K562 (cell line): ENCODE data around the gene EIF4E1B. TPM values are rescaled to one million over a fixed set of nuclear protein-coding genes. Genes with fewer than 3 reads are reported as not detected.
A peak's percentile ranks its signal among the peaks of the same experiment; 100 is the strongest.

Experiments used
- ATF4 ChIP-seq: fragments of 450-650 bp; formaldehyde crosslinking; IDR thresholded peaks from 2 replicates; pipeline ENCODE4 v1.4.0; 2022; ENCODE audit warnings: mild to moderate bottlenecking, moderate library complexity
- BRD4 ChIP-seq: fragments of 200-600 bp; sonication (generic); IDR thresholded peaks from 2 replicates; pipeline ENCODE4 v1.6.1; 2017; ENCODE audit warnings: inconsistent platforms
- CTBP1 ChIP-seq: fragments of 450-650 bp; IDR thresholded peaks from 2 replicates; pipeline ENCODE4 v1.6.1; 2016; ENCODE audit warnings: borderline replicate concordance
- CXXC5 ChIP-seq: fragments of 250-450 bp; sonication (Bioruptor Pico); IDR thresholded peaks from 2 replicates; pipeline ENCODE4 v1.8.0; 2022; ENCODE audit warnings: inconsistent platforms, mild to moderate bottlenecking, moderate library complexity
- ELF1 ChIP-seq: fragments of 200-800 bp; sonication (Bioruptor generic); IDR thresholded peaks from 2 replicates; pipeline ENCODE4 v1.6.1; 2016; ENCODE audit warnings: missing genetic modification characterization, missing compliant biosample characterization
- JUN ChIP-seq, 2 experiments: sonication (generic) in 1 of 2; formaldehyde crosslinking in 1 of 2; IDR thresholded peaks; 2 replicates each; pipeline versions ENCODE4 v1.6.1 to v1.8.0; 2012 to 2022; ENCODE audit warnings: borderline replicate concordance in 2 of 2, mild to moderate bottlenecking in 2 of 2, improper control_type of control experiment in 1 of 2, low read depth in 1 of 2, low read length in 1 of 2, missing genetic modification reagents in 1 of 2
- KAT8 ChIP-seq: fragments of 450-650 bp; IDR thresholded peaks from 2 replicates; pipeline ENCODE4 v1.6.1; 2016; ENCODE audit warnings: low read depth, mild to moderate bottlenecking
- SPI1 ChIP-seq: IDR thresholded peaks from 2 replicates; pipeline ENCODE4 v1.6.1; 2011; ENCODE audit warnings: low read depth, low read length, control low read depth, borderline replicate concordance
- TRIM28 ChIP-seq: fragments of 450-650 bp; IDR thresholded peaks from 2 replicates; pipeline ENCODE4 v1.6.1; 2017
- ZFP30 ChIP-seq: fragments of 250-450 bp; sonication (Bioruptor Pico); IDR thresholded peaks from 2 replicates; pipeline ENCODE4 v1.8.0; 2022; ENCODE audit warnings: moderate library complexity, mild to moderate bottlenecking, inconsistent platforms, borderline replicate concordance
- ZNF280A ChIP-seq: fragments of 450-650 bp; IDR thresholded peaks from 2 replicates; pipeline ENCODE4 v1.6.1; 2018; ENCODE audit warnings: mild to moderate bottlenecking, low read depth; ENCODE audit not compliant: partially characterized antibody
- ZNF445 ChIP-seq: fragments of 250-450 bp; sonication (Bioruptor Pico); IDR thresholded peaks from 2 replicates; pipeline ENCODE4 v1.4.0; 2020; ENCODE audit warnings: low read depth, mild to moderate bottlenecking, moderate library complexity
- ZNF592 ChIP-seq: fragments of 450-650 bp; IDR thresholded peaks from 2 replicates; pipeline ENCODE4 v1.6.1; 2017; ENCODE audit warnings: antibody characterized with exemption, mild to moderate bottlenecking
- ZNF695 ChIP-seq: fragments of 450-650 bp; formaldehyde crosslinking; IDR thresholded peaks from 2 replicates; pipeline ENCODE4 v1.4.0; 2020; ENCODE audit warnings: mild to moderate bottlenecking, moderate library complexity
- polyA plus RNA-seq, 8 experiments: library from polyadenylated mRNA; depleted of rRNA in 4 of 8; stranded (reverse) in 5 of 8; unstranded in 3 of 8; fragments of >200 nt; fragmentation: Nextera tagmentation in 2 of 8; fragmentation: Illumina TruSeq in 1 of 8; extraction: Ambion mirVana in 2 of 8; extraction: Trizol in 1 of 8; gene quantifications; 2 replicates each; pipeline versions ENCODE4 v1.2.1 to v1.2.3, GENCODE V29; 2011 to 2014; ENCODE audit warnings: inconsistent platforms in 1 of 8, missing spikeins in 1 of 8
- total RNA-seq, 7 experiments: library from RNA; depleted of rRNA in 6 of 7; stranded (reverse); fragments of >200 nt in 6 of 7; fragmentation: Illumina TruSeq in 2 of 7; extraction: Trizol in 2 of 7; gene quantifications; 2 replicates each; pipeline versions ENCODE4 v1.2.1 to v1.2.3, GENCODE V29; 2011 to 2021; ENCODE audit warnings: low replicate concordance in 1 of 7
- TF ChIP-seq, protein P1 (sequence below): fragments of 250-450 bp; sonication (Bioruptor Pico); IDR thresholded peaks from 2 replicates; pipeline ENCODE4 v1.5.0; 2020; ENCODE audit warnings: mild to moderate bottlenecking
- TF ChIP-seq, protein P2 (sequence below): fragments of 250-450 bp; sonication (Bioruptor Pico); IDR thresholded peaks from 2 replicates; pipeline ENCODE4 v1.4.0; 2020; ENCODE audit warnings: borderline replicate concordance

The EIF4E1B gene
- total and polyA plus RNA-seq, 9 of the 15 experiments (the other 6 are each of a cell fraction or from before 2014, with no cell fraction given): not detected

DNA sequence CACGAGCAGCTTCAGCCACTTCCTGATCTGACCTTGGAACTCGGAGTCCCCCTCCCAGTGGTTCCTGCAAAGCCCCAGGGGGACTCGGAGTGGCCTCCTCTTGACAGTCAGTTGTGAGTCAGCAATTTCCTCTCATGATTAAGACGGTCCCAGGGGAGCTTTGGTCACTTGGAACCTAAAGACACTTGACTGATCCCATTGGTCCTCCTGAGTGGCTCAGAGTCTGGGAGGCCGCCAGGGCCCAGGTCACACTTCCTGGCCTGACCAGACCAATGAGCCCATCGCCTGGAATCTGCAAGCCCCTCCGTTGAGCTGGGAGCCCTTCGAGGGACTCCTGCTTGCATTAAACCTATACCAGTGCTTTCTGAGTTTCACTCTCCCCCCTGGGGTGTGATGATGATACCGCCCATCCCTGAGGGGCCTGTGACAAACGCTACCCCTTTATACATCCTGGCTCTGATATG is 45.9 kb downstream of the EIF4E1B start (continued):
- no peak; the same call in 1 of the 2 replicates for TF ChIP-seq CXXC5
- no peak for TF ChIP-seq ZFP30 (CRISPR knock-in tag)
- TF ChIP-seq SPI1: peak; percentile 10; the same call in 1 of the 2 replicates
- TF ChIP-seq ZNF445: no peak
- TF ChIP-seq ELF1: no peak
- TF ChIP-seq, protein P1, sequence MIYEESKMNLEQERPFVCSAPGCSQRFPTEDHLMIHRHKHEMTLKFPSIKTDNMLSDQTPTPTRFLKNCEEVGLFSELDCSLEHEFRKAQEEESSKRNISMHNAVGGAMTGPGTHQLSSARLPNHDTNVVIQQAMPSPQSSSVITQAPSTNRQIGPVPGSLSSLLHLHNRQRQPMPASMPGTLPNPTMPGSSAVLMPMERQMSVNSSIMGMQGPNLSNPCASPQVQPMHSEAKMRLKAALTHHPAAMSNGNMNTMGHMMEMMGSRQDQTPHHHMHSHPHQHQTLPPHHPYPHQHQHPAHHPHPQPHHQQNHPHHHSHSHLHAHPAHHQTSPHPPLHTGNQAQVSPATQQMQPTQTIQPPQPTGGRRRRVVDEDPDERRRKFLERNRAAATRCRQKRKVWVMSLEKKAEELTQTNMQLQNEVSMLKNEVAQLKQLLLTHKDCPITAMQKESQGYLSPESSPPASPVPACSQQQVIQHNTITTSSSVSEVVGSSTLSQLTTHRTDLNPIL (CRISPR knock-in tag): no peak
- no peak for TF ChIP-seq KAT8
- TF ChIP-seq BRD4: no peak
- TF ChIP-seq CTBP1: no peak
- TF ChIP-seq ATF4: no peak
- TF ChIP-seq JUN (IDR thresholded peaks at IDR 0.05; ENCODE audit: borderline replicate concordance, low read depth, low read length): 0 out of 2 replicates have a peak, but pooled peaks have one; percentile 4
- no peak for TF ChIP-seq JUN (CRISPR knock-in tag; IDR thresholded peaks at IDR 0.05; ENCODE audit: borderline replicate concordance)
- no peak for TF ChIP-seq ZNF280A
- TF ChIP-seq TRIM28: no peak
- TF ChIP-seq, protein P2, sequence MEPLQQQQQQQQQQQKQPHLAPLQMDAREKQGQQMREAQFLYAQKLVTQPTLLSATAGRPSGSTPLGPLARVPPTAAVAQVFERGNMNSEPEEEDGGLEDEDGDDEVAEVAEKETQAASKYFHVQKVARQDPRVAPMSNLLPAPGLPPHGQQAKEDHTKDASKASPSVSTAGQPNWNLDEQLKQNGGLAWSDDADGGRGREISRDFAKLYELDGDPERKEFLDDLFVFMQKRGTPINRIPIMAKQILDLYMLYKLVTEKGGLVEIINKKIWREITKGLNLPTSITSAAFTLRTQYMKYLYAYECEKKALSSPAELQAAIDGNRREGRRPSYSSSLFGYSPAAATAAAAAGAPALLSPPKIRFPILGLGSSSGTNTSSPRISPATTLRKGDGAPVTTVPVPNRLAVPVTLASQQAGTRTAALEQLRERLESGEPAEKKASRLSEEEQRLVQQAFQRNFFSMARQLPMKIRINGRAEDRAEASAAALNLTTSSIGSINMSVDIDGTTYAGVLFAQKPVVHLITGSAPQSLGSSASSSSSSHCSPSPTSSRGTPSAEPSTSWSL: no peak
- peak; percentile 26 for TF ChIP-seq ZNF592
- no peak for TF ChIP-seq ZNF695 (CRISPR knock-in tag)
